ENCODE measurements around the gene PPFIA4.

The PPFIA4 gene

GRCh38 chr1:203057911-203058675, 31.8 kb downstream of the PPFIA4 start:
- Histone ChIP-seq H3K27me3 (ENCODE audit: control insufficient read depth in 1 of 2, insufficient read depth in 2 of 2, low read length in 2 of 2) (no peaks in the 10 kb centered on the region), H3K36me3 (ENCODE audit: control insufficient read depth in 1 of 2, insufficient read depth in 2 of 2, low read length in 2 of 2) (no peaks in the 10 kb centered on the region), H3K4me1 (ENCODE audit: control insufficient read depth in 1 of 2, insufficient read depth in 2 of 2, low read length in 2 of 2) (no peaks in the 10 kb centered on the region), H3K9ac (ENCODE audit: low read depth in 1 of 2, low read length in 2 of 2) (no peak overlapping the region), H3K27ac (ENCODE audit: low read depth, low read length) (no peak overlapping the region), H3K9me3 (ENCODE audit: control insufficient read depth in 1 of 2, low read length in 2 of 2) (no peaks in the 10 kb centered on the region), H3K4me3 (ENCODE audit: low read depth in 1 of 2, low read length in 2 of 2) (no peak overlapping the region)

DNA sequence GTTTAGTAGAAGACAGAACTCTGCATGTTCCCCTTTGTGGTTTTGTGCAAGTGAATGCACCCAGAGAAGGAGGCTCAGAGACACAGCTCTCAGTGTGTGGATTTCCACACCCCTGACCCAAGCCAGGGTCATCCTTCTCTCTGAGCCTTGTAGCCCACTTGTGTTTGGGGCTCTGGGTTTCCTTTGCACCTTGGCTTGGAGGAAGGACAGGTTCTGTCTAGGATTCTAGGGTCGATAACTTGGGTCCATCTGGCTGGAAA, 32.3 kb downstream of the PPFIA4 start:
- Histone ChIP-seq H3K9ac (ENCODE audit: low read depth in 1 of 2, low read length in 2 of 2) (no peak overlapping the region), H3K36me3 (ENCODE audit: control insufficient read depth in 1 of 2, insufficient read depth in 2 of 2, low read length in 2 of 2) (no peaks in the 10 kb centered on the region), H3K4me1 (ENCODE audit: control insufficient read depth in 1 of 2, insufficient read depth in 2 of 2, low read length in 2 of 2) (no peaks in the 10 kb centered on the region), H3K4me3 (ENCODE audit: low read depth in 1 of 2, low read length in 2 of 2) (no peak overlapping the region), H3K9me3 (ENCODE audit: control insufficient read depth in 1 of 2, low read length in 2 of 2) (no peaks in the 10 kb centered on the region), H3K27me3 (ENCODE audit: control insufficient read depth in 1 of 2, insufficient read depth in 2 of 2, low read length in 2 of 2) (no peaks in the 10 kb centered on the region), H3K27ac (ENCODE audit: low read depth, low read length) (no peak overlapping the region)

GRCh38 chr1:203059485-203059884, 33.2 kb downstream of the PPFIA4 start:
- Histone ChIP-seq H3K9me3 (ENCODE audit: control insufficient read depth in 1 of 2, low read length in 2 of 2) (no peaks in the 10 kb centered on the region), H3K27me3 (ENCODE audit: control insufficient read depth in 1 of 2, insufficient read depth in 2 of 2, low read length in 2 of 2) (no peaks in the 10 kb centered on the region), H3K36me3 (ENCODE audit: control insufficient read depth in 1 of 2, insufficient read depth in 2 of 2, low read length in 2 of 2) (no peaks in the 10 kb centered on the region), H3K27ac (ENCODE audit: low read depth, low read length) (no peak overlapping the region), H3K9ac (ENCODE audit: low read depth in 1 of 2, low read length in 2 of 2) (no peak overlapping the region), H3K4me3 (ENCODE audit: low read depth in 1 of 2, low read length in 2 of 2) (no peak overlapping the region), H3K4me1 (ENCODE audit: control insufficient read depth in 1 of 2, insufficient read depth in 2 of 2, low read length in 2 of 2) (no peaks in the 10 kb centered on the region)

- Histone ChIP-seq H3K9me3 (ENCODE audit: control insufficient read depth in 1 of 2, low read length in 2 of 2) (no peaks in the 10 kb centered on the region), H3K27ac (ENCODE audit: low read depth, low read length) (no peak overlapping the region), H3K4me1 (ENCODE audit: control insufficient read depth in 1 of 2, insufficient read depth in 2 of 2, low read length in 2 of 2) (no peaks in the 10 kb centered on the region), H3K36me3 (ENCODE audit: control insufficient read depth in 1 of 2, insufficient read depth in 2 of 2, low read length in 2 of 2) (no peaks in the 10 kb centered on the region), H3K27me3 (ENCODE audit: control insufficient read depth in 1 of 2, insufficient read depth in 2 of 2, low read length in 2 of 2) (no peaks in the 10 kb centered on the region), H3K4me3 (ENCODE audit: low read depth in 1 of 2, low read length in 2 of 2) (no peak overlapping the region), H3K9ac (ENCODE audit: low read depth in 1 of 2, low read length in 2 of 2) (no peak overlapping the region)
Observed at GRCh38 chr1:203060115-203060514, 33.8 kb downstream of the PPFIA4 start.

DNA sequence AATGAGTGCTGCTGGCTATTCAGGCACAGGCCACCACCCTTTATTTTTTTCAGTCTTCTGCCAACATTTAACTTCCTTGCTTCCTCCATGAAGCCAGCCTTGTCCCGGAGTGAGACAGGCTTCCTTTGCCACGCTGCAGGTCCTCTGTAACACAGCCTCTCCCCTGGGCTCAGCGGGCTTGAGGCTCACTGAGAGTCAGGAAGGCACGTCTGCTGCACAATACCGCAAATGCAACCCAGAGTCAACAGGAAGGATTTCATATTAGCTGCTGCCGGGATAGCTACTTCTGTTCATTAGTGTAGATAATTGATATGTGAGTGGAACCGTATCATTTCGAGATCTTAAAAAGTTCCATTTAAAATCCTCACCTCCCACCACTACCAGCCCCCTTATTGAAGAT, 37.0 kb downstream of the PPFIA4 start:
- Histone ChIP-seq H3K4me1 (ENCODE audit: control insufficient read depth in 1 of 2, insufficient read depth in 2 of 2, low read length in 2 of 2) (peaks cover 0 to under 1% of the 10 kb centered on the region in 2 donors), H3K36me3 (ENCODE audit: control insufficient read depth in 1 of 2, insufficient read depth in 2 of 2, low read length in 2 of 2) (no peaks in the 10 kb centered on the region), H3K27ac (ENCODE audit: low read depth, low read length) (no peak overlapping the region), H3K9ac (ENCODE audit: low read depth in 1 of 2, low read length in 2 of 2) (no peak overlapping the region), H3K27me3 (ENCODE audit: control insufficient read depth in 1 of 2, insufficient read depth in 2 of 2, low read length in 2 of 2) (no peaks in the 10 kb centered on the region), H3K9me3 (ENCODE audit: control insufficient read depth in 1 of 2, low read length in 2 of 2) (no peaks in the 10 kb centered on the region), H3K4me3 (ENCODE audit: low read depth in 1 of 2, low read length in 2 of 2) (no peak overlapping the region)

DNA sequence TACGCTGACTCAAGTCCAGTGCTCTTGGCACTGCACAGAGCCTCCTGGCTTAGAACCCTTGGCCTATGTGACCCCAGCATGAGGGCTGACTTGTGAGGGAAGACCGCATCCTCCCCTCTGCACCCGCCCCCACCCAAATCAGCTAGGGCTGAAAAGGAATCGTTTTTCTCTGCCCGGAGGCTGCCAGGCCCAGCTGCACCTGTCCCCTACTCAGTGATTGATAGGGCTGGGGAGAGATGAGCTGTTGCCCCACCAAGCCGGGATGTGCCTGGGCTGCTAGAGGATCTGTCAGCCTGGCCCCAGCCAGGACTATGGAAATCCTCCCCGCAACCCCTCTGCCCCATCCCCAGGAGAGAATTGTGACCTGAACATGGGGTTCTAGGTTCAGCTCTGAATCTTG, 38.9 kb downstream of the PPFIA4 start:
- no peak overlapping the region for H3K9ac ChIP-seq (ENCODE audit: low read depth in 1 of 2, low read length in 2 of 2)
- no peak overlapping the region for H3K4me3 ChIP-seq (ENCODE audit: low read depth in 1 of 2, low read length in 2 of 2)
- no peaks in the 10 kb centered on the region for H3K27me3 ChIP-seq (ENCODE audit: control insufficient read depth in 1 of 2, insufficient read depth in 2 of 2, low read length in 2 of 2)
- no peaks in the 10 kb centered on the region for H3K9me3 ChIP-seq (ENCODE audit: control insufficient read depth in 1 of 2, low read length in 2 of 2)
- H3K4me1 ChIP-seq (ENCODE audit: control insufficient read depth in 1 of 2, insufficient read depth in 2 of 2, low read length in 2 of 2), result peaks cover 0 to 6% of the 10 kb centered on the region in 2 donors
- no peak overlapping the region for H3K27ac ChIP-seq (ENCODE audit: low read depth, low read length)
- H3K36me3 ChIP-seq (ENCODE audit: control insufficient read depth in 1 of 2, insufficient read depth in 2 of 2, low read length in 2 of 2), result no peaks in the 10 kb centered on the region

DNA sequence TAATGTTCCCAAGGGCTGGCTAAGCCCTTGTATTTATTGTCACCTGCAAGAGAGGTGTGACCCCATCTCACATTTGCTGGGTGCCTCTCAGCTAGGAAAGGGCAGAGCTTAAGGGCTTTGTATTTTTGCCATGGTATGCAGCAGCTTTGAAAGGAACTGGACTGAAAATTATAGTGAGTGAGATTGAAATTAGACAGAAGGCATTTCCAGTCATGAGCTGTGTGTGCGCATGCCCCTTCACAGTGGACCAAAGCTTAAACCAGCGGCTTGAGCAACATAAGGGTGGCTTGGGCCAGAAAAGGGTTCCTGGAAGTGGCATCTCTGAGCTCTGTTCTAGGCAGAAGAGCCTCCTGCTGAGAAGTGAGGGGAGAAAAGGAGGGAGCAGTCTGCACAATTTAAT, 39.7 kb downstream of the PPFIA4 start:
- H3K36me3 ChIP-seq (ENCODE audit: control insufficient read depth in 1 of 2, insufficient read depth in 2 of 2, low read length in 2 of 2), result no peaks in the 10 kb centered on the region
- H3K9ac ChIP-seq (ENCODE audit: low read depth in 1 of 2, low read length in 2 of 2), result no peak overlapping the region
- no peaks in the 10 kb centered on the region for H3K27me3 ChIP-seq (ENCODE audit: control insufficient read depth in 1 of 2, insufficient read depth in 2 of 2, low read length in 2 of 2)
- H3K4me1 ChIP-seq (ENCODE audit: control insufficient read depth in 1 of 2, insufficient read depth in 2 of 2, low read length in 2 of 2), result peaks cover 0 to 6% of the 10 kb centered on the region in 2 donors
- no peak overlapping the region for H3K27ac ChIP-seq (ENCODE audit: low read depth, low read length)
- no peaks in the 10 kb centered on the region for H3K9me3 ChIP-seq (ENCODE audit: control insufficient read depth in 1 of 2, low read length in 2 of 2)
- H3K4me3 ChIP-seq (ENCODE audit: low read depth in 1 of 2, low read length in 2 of 2), result no peak overlapping the region

DNA sequence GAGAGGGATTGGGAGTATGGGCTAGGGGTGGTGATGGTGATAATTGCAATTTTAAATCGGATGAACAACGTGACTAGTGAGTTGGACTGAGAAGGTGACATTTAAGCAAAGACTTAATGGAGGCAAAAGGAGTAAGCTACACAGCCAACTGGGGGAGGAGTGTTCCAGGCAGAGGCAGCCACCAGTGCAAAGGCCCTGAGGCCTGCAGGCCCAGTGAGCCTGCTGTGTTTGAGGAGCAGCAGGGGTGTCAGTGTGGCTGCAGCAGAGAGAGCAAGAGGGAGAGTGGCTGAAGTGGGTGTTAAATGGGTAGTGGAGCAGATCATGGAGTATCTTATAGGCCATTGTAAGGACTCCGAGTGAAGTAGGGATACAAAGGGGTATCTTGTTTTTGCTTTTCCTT, 40.7 kb downstream of the PPFIA4 start:
- Histone ChIP-seq H3K4me3 (ENCODE audit: low read depth in 1 of 2, low read length in 2 of 2) (no peak overlapping the region), H3K9ac (ENCODE audit: low read depth in 1 of 2, low read length in 2 of 2) (no peak overlapping the region), H3K36me3 (ENCODE audit: control insufficient read depth in 1 of 2, insufficient read depth in 2 of 2, low read length in 2 of 2) (no peaks in the 10 kb centered on the region), H3K27ac (ENCODE audit: low read depth, low read length) (no peak overlapping the region), H3K9me3 (ENCODE audit: control insufficient read depth in 1 of 2, low read length in 2 of 2) (no peaks in the 10 kb centered on the region), H3K4me1 (ENCODE audit: control insufficient read depth in 1 of 2, insufficient read depth in 2 of 2, low read length in 2 of 2) (peaks cover 0 to 6% of the 10 kb centered on the region in 2 donors), H3K27me3 (ENCODE audit: control insufficient read depth in 1 of 2, insufficient read depth in 2 of 2, low read length in 2 of 2) (no peaks in the 10 kb centered on the region)

DNA sequence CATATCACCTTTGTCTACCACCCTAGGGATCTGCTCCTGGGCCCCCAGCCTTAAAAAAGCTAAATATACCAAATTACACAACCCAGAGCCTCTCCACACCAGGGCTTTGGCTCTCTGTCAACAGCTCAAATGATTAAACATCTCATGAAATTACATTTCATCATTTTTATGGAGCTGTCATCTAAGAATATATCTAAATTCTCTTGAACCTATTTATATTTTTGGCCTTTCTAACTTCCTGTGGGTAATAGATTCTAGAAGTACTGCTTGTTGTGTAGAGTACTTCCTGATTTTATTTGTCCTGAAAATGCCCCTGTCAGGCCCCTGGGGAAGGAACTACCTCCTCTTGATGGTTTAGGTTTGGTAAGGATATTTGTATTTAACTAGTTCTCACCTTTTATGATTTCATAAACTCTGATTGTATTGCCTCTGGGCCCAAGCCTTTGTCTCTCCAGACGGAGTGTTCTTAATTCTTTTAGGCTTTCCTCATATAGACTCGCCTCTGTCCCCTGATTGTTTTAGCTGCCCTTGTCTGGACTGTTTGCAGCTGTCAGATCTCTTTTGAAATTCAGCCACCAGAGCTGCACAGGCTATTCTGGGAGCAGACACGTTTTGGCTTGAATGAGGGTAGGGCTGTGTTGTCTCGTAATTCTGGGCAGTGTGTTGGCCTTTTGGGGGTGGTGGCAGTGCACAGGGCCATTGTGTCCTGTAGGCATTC, 42.9 kb downstream of the PPFIA4 start:
- Histone ChIP-seq H3K9ac (ENCODE audit: low read depth in 1 of 2, low read length in 2 of 2) (no peak overlapping the region), H3K9me3 (ENCODE audit: control insufficient read depth in 1 of 2, low read length in 2 of 2) (no peaks in the 10 kb centered on the region), H3K27me3 (ENCODE audit: control insufficient read depth in 1 of 2, insufficient read depth in 2 of 2, low read length in 2 of 2) (peaks cover 9 to 11% of the 10 kb centered on the region in 2 donors), H3K27ac (ENCODE audit: low read depth, low read length) (no peak overlapping the region), H3K36me3 (ENCODE audit: control insufficient read depth in 1 of 2, insufficient read depth in 2 of 2, low read length in 2 of 2) (no peaks in the 10 kb centered on the region), H3K4me3 (ENCODE audit: low read depth in 1 of 2, low read length in 2 of 2) (no peak overlapping the region), H3K4me1 (ENCODE audit: control insufficient read depth in 1 of 2, insufficient read depth in 2 of 2, low read length in 2 of 2) (peaks cover 0 to 6% of the 10 kb centered on the region in 2 donors)

DNA sequence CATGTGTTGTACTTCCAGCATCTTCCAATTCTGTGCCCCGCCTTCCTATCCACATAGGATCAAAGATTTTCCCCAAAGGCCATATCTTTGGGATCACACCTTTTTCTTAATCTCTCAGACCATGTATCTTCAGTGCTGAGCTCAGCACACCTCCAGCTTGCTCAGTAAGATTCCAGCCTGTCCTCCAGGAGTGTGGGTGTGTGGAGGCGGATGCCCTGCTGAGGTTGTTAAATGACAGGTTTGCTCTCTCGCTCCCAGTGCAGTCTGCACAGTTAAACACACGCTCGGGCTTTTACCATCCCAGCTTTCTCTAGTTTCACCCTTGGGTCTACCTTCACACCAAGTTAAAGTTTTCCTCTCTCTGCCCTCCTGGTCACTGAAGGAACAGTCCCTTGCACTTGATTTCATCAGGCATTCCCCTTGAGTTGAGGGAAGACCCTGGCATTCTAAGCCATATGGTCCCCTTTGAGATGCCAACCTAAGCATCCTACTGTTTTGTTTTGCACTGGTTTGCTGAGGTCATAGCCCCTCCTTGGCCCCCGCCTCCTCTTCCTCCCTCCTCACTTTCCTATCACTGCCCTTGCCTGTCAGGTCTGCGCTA, 45.8 kb downstream of the PPFIA4 start:
- no peak overlapping the region for H3K27ac ChIP-seq (ENCODE audit: low read depth, low read length)

More for the DNA sequence above, 45.8 kb downstream of the PPFIA4 start:
- Histone ChIP-seq H3K36me3 (ENCODE audit: control insufficient read depth in 1 of 2, insufficient read depth in 2 of 2, low read length in 2 of 2) (no peaks in the 10 kb centered on the region), H3K4me3 (ENCODE audit: low read depth in 1 of 2, low read length in 2 of 2) (no peak overlapping the region), H3K27me3 (ENCODE audit: control insufficient read depth in 1 of 2, insufficient read depth in 2 of 2, low read length in 2 of 2) (peaks cover 24 to 27% of the 10 kb centered on the region in 2 donors), H3K4me1 (ENCODE audit: control insufficient read depth in 1 of 2, insufficient read depth in 2 of 2, low read length in 2 of 2) (peaks cover 0 to 6% of the 10 kb centered on the region in 2 donors), H3K9me3 (ENCODE audit: control insufficient read depth in 1 of 2, low read length in 2 of 2) (no peaks in the 10 kb centered on the region), H3K9ac (ENCODE audit: low read depth in 1 of 2, low read length in 2 of 2) (no peak overlapping the region)
